RWPE2 (cell line): Measurements from ENCODE around the gene RHO.

Experiments used
- ATAC-seq: fragments of 200-7000 bp; cut with Tn5 transposase; 3 replicates; pipeline ENCODE4 v1.9.1; 2021; ENCODE audit warnings: low read depth
- DNase-seq: peaks from one replicate; pipeline ENCODE4 v3.0.0-alpha.2; 2020; ENCODE audit warnings: low spot score
- H3K27ac ChIP-seq: fragments of 450-650 bp; 2 replicates; pipeline ENCODE4 v1.5.1; 2017; ENCODE audit warnings: mild to moderate bottlenecking; ENCODE audit not compliant: poor library complexity, severe bottlenecking
- H3K27me3 ChIP-seq: fragments of 250-450 bp; sonication (Bioruptor Pico); 2 replicates; pipeline ENCODE4 v1.5.1; 2021; ENCODE audit warnings: mild to moderate bottlenecking, moderate library complexity; ENCODE audit not compliant: insufficient read depth, poor library complexity, severe bottlenecking
- H3K36me3 ChIP-seq: fragments of 250-450 bp; sonication (Bioruptor Pico); 2 replicates; pipeline ENCODE4 v1.5.1; 2020; ENCODE audit warnings: low read depth, mild to moderate bottlenecking, moderate library complexity
- H3K4me1 ChIP-seq: fragments of 250-450 bp; sonication (Bioruptor Pico); 2 replicates; pipeline ENCODE4 v1.5.1; 2021; ENCODE audit warnings: mild to moderate bottlenecking, moderate library complexity; ENCODE audit not compliant: insufficient read depth, poor library complexity, severe bottlenecking
- H3K4me3 ChIP-seq: fragments of 250-450 bp; sonication (Bioruptor Pico); 2 replicates; pipeline ENCODE4 v1.5.1; 2021; ENCODE audit warnings: mild to moderate bottlenecking, moderate library complexity; ENCODE audit not compliant: severe bottlenecking
- H3K9me3 ChIP-seq: fragments of 250-450 bp; sonication (Bioruptor Pico); 2 replicates; pipeline ENCODE4 v1.5.1; 2021; ENCODE audit warnings: mild to moderate bottlenecking, moderate library complexity; ENCODE audit not compliant: severe bottlenecking
- TF ChIP-seq, protein P1 (sequence below): fragments of 450-650 bp; IDR thresholded peaks from one replicate; pipeline ENCODE4 v1.5.1; 2017; ENCODE audit warnings: mild to moderate bottlenecking, moderate library complexity; ENCODE audit not compliant: poor library complexity, severe bottlenecking

Gene RHO

GRCh38 chr3:129531699-129532098, 3.3 kb downstream of the RHO start:
- DNase-seq (no peak), ATAC-seq (no peak)
- TF ChIP-seq, protein P1, sequence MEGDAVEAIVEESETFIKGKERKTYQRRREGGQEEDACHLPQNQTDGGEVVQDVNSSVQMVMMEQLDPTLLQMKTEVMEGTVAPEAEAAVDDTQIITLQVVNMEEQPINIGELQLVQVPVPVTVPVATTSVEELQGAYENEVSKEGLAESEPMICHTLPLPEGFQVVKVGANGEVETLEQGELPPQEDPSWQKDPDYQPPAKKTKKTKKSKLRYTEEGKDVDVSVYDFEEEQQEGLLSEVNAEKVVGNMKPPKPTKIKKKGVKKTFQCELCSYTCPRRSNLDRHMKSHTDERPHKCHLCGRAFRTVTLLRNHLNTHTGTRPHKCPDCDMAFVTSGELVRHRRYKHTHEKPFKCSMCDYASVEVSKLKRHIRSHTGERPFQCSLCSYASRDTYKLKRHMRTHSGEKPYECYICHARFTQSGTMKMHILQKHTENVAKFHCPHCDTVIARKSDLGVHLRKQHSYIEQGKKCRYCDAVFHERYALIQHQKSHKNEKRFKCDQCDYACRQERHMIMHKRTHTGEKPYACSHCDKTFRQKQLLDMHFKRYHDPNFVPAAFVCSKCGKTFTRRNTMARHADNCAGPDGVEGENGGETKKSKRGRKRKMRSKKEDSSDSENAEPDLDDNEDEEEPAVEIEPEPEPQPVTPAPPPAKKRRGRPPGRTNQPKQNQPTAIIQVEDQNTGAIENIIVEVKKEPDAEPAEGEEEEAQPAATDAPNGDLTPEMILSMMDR = no peak
- Histone ChIP-seq H3K4me1 (no peaks in the 10 kb centered on the region), H3K36me3 (no peaks in the 10 kb centered on the region), H3K27me3 (no peaks in the 10 kb centered on the region), H3K9me3 (no peaks in the 10 kb centered on the region), H3K27ac (no peak overlapping the region), H3K4me3 (no peak overlapping the region)

GRCh38 chr3:129532261-129532660, 3.8 kb downstream of the RHO start:
- no peak overlapping the region for H3K27ac ChIP-seq
- DNase-seq = no peak
- no peak overlapping the region for H3K4me3 ChIP-seq
- ATAC-seq = no peak
- TF ChIP-seq, protein P1 = no peak
- no peaks in the 10 kb centered on the region for H3K4me1 ChIP-seq
- no peaks in the 10 kb centered on the region for H3K36me3 ChIP-seq
- H3K9me3 ChIP-seq = no peaks in the 10 kb centered on the region
- no peaks in the 10 kb centered on the region for H3K27me3 ChIP-seq

DNA sequence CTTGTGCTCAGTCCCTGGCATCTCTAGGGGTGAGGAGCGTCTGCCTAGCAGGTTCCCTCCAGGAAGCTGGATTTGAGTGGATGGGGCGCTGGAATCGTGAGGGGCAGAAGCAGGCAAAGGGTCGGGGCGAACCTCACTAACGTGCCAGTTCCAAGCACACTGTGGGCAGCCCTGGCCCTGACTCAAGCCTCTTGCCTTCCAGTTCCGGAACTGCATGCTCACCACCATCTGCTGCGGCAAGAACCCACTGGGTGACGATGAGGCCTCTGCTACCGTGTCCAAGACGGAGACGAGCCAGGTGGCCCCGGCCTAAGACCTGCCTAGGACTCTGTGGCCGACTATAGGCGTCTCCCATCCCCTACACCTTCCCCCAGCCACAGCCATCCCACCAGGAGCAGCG, 5.0 kb downstream of the RHO start:
- H3K27me3 ChIP-seq = no peaks in the 10 kb centered on the region
- no peak overlapping the region for H3K4me3 ChIP-seq
- H3K9me3 ChIP-seq = no peaks in the 10 kb centered on the region
- DNase-seq (no peak), ATAC-seq (no peak)
- H3K4me1 ChIP-seq = no peaks in the 10 kb centered on the region
- no peaks in the 10 kb centered on the region for H3K36me3 ChIP-seq
- H3K27ac ChIP-seq = no peak overlapping the region
- TF ChIP-seq, protein P1 = no peak

DNA sequence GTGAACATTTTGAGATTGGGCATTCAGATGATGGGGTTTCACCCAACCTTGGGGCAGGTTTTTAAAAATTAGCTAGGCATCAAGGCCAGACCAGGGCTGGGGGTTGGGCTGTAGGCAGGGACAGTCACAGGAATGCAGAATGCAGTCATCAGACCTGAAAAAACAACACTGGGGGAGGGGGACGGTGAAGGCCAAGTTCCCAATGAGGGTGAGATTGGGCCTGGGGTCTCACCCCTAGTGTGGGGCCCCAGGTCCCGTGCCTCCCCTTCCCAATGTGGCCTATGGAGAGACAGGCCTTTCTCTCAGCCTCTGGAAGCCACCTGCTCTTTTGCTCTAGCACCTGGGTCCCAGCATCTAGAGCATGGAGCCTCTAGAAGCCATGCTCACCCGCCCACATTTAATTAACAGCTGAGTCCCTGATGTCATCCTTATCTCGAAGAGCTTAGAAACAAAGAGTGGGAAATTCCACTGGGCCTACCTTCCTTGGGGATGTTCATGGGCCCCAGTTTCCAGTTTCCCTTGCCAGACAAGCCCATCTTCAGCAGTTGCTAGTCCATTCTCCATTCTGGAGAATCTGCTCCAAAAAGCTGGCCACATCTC, 6.1 kb downstream of the RHO start:
- DNase-seq (no peak), ATAC-seq (no peak)
- no peaks in the 10 kb centered on the region for H3K27me3 ChIP-seq
- H3K27ac ChIP-seq = no peak overlapping the region
- no peak overlapping the region for H3K4me3 ChIP-seq
- TF ChIP-seq, protein P1 = no peak
- no peaks in the 10 kb centered on the region for H3K4me1 ChIP-seq
- H3K9me3 ChIP-seq = no peaks in the 10 kb centered on the region
- no peaks in the 10 kb centered on the region for H3K36me3 ChIP-seq

GRCh38 chr3:129535075-129535474, 6.6 kb downstream of the RHO start:
- Histone ChIP-seq H3K36me3 (no peaks in the 10 kb centered on the region), H3K27me3 (no peaks in the 10 kb centered on the region), H3K27ac (no peak overlapping the region), H3K4me1 (no peaks in the 10 kb centered on the region), H3K4me3 (no peak overlapping the region), H3K9me3 (no peaks in the 10 kb centered on the region)
- no peak for DNase-seq
- TF ChIP-seq, protein P1 = no peak
- no peak for ATAC-seq
